GM18520 (cell line): ENCODE data around the gene KLK8.

Source experiments
- ATAC-seq: cut with Tn5 transposase; IDR thresholded peaks from one replicate; pipeline ENCODE4 v1.9.1; 2021; ENCODE audit not compliant: unreplicated experiment

The KLK8 gene

DNA sequence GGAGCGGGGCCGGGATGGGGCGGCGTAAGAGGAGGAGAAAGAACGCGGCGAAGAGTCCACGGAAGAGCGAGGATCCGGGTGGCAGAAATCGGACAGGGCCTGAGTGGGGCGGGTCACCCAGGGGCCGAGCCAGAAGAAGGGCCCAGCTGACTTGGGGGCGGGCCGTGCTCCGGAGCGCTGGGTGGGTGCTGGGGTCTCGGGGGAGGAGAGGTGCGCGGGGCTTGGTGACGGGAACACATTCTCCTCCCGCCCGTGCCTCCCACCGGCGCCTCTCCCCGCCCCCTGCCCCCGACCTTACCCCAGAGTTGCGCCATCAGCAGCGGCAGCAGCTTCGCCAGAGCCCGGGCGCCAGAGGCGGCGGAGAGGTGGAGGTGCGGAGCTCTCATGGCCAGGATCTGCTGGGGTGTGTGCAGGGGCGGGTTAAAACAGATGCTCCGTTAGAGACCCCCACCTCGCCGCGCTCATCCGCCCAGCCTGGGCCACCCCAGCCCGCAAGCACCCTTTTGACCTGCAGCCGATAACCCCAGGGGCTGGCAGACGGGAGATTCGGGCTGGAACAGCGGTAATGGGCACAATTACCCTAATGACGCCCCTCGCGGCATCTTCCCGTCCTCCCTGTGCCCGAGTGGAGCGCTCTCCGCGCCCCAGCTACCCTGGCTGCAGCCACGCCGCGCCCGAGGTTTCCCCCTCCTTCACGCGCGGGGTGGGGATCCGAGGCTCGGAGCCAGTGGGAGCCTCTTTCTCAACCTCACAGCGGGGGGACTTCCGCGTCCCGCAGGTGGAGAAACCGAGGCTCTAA lies 17.5 kb upstream of the KLK8 start:
- no peak for ATAC-seq

GRCh38 chr19:51016798-51017683 lies 15.6 kb upstream of the KLK8 start:
- no peak for ATAC-seq

DNA sequence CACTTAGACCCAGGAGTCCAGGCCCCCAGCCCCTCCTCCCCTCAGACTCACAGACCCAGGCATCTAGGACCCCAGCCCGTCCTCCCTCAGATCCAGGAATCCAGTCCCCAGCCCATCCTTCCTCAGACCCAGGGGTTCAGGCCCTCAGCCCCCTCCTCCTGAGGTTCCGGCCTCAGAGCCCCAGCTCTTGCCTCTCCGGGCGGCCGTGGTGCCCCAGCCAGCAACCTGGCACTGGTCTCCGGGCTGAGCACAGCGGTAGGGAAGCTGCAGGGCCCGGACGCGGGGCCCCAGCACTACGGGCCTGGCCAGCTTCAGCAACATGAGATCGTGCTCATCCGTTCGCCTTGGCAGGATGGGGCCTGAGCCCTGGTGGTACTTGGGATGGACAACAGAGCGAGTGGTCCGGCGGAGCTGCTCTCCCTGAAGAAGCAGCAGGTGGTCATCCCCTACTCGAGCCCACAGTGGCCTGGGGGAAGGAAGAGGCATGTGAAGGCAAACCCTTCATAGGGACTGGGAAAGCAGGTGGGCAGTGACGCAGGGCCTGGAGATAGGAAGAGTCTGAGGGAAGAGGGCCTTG lies 14.4 kb upstream of the KLK8 start:
- no peak for ATAC-seq

DNA sequence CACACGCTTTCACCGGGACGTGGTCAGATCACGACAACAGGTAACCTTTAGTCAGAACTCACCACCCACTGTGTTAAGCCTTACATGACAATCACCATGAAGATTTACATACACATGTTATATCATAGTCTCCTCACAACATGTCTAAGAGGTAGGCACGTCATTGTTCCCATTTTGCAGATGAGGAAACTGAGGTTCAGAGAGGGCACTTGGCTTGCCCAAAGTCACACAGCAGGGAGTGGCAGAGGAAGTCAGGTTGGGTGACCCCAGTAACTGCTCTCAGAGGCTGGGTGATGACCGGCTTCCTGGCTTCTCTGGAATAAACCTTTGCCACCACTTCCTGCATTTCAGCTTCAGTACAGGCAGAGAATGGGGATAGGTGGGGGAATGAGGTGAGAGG lies 12.8 kb upstream of the KLK8 start:
- ATAC-seq = no peak

DNA sequence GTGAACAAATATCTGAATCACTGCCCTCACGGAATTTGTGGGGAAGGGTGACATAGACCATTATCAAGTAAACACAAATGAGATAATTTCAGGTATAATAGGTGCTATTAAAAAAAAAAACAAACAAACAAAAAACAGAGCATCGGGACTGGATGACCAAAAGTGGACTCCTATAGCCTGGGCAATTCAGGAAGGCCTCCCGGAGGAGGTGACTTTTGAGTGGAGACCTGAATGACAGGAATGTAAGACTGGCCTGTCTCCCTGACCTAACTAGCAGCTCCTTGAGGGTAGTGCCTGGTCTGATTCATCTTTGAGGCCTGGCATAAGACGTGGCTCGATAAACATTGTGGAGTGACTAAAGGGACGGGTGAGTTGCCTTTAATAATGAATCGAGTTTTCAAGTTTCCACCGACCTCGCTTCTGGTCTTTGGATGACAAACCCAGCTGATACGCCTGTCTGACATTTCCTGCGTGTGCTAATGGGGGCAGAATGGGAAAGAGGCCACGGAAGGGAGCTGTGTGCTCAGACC lies 11.3 kb upstream of the KLK8 start:
- ATAC-seq = no peak

DNA sequence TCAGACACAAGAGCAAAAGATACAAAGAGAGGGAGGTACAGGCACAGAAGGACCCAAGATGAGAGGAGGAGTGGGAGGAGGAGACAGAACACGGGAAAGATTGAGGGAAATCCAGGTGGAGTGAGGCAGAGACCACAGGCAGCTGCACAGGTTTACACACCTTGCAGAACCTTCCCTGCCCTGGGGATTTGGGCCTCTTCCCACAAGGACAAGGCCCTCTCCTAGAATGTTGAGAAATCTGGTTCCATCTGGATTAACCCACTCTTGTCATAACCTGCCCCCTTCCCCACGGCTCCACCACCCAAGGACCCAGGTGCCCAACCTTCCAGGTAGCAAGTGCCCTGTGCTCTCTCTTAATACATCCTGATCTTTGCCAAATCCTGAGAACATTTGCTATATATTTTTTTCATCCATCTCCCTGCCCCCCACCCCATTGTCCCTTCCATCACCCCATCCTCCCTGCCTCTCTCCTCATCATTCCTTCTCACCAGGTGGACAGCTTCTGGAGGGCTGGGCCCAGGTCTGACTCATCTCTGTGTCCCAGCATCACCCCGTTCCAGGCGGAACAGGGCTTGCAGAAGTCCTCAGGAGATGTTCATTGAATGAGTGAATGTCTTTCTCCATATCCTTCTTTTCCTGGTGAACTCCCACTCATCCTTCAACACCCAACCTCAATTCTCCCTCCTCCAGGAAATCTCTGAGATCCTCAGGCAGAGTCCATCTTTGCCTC lies 8.8 kb upstream of the KLK8 start:
- no peak for ATAC-seq

- ATAC-seq = no peak
Observed at GRCh38 chr19:51009061-51009891, 7.9 kb upstream of the KLK8 start.

GRCh38 chr19:51007488-51007887 lies 6.1 kb upstream of the KLK8 start:
- ATAC-seq = no peak

DNA sequence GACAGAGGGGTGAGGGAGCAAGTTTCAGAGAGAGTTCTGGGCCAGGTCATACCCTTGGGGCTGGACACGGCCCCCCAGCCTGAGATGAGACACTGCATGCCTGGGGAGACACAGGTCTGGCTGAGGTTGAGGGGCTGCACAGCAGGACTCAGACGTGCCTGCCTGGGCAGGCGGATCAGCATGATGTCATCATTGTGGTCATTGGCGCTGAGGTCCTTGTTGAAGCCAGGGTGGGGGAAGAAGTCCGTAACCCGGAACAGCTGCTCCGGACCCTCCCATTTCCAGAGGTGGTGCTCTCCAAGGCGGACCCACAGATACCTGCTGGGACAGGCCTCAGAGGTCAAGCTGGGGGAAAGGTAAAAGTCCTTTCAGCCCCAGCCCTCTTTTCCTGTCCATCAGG lies 5.0 kb upstream of the KLK8 start:
- no peak for ATAC-seq

DNA sequence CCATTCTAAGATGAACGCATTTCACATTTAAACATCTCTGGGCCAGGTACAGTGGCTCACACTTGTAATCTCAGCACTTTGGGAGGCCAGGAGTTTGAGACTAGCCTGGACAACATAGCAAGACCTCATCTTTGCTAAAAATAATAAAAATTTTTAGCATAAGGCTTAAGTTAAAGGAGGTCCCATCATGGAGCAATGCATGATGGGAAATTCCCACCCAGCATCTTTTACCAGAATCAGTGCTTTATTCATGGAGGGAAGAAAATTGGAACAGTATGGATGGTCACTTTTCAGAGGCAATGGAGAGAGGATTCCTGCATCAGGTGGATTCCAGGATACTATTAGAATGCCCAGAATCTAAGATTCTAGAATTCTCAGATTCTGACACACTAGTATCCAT lies 3.8 kb upstream of the KLK8 start:
- ATAC-seq = no peak

DNA sequence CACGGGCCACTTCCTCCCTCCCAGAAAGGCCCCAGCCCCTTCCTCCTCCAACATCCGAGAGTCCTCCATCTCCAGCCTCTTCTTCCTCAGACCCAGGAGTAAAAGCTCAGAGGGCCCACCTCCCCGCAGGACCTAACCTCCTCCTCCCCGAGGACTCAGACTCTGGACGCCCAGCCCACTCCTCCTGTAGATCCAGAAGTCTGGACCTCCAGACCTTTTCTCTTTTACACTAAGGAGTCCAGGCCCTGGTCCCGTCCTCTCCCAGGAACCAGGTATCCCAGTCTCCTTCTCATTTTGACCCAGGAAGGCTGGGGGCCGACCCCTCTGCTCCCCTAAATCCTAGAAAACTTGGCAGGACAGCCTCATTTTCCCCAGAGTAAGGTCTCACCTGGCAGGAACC lies 1.9 kb upstream of the KLK8 start:
- no peak for ATAC-seq

DNA sequence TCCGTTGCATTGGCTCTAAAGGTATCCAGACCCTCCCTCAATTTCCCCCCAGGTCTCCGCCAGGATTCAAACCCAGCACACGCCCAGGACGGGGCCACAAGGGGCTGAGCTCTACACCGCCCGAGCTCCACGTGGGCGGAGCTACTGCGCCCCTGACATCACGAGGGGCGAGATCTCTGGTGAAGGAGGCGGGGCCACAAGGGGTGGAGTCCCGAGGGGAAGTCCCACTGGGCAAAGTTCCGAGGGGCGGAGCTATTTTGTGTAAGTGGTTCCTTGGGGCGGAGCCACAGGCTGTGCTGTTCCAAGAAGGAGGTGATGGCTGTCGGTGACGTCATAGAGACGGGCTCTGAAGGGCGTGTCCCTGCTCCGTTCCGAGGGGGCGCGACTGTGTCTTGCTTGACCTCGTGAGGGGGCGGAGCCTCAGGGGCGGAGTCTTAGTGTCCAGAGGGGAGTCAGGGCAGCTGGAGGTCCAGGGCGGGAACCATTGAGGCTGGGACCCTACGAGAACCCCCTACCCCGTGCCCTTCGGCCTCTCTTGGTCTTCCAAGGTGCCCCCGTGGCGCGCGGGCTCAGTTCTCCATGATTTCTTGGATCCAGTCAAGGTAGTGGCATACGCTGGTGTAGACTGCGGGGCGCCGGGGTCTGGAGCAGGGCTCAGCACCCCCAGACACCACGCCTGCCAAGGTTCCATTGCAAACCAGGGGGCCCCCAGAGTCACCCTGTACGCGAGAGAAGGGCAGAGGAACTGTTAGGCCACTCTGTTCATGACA lies 1.3 kb upstream of the KLK8 start:
- no peak for ATAC-seq

- no peak for ATAC-seq
Observed at GRCh38 chr19:51002089-51002532, 707 bp upstream of the KLK8 start.

DNA sequence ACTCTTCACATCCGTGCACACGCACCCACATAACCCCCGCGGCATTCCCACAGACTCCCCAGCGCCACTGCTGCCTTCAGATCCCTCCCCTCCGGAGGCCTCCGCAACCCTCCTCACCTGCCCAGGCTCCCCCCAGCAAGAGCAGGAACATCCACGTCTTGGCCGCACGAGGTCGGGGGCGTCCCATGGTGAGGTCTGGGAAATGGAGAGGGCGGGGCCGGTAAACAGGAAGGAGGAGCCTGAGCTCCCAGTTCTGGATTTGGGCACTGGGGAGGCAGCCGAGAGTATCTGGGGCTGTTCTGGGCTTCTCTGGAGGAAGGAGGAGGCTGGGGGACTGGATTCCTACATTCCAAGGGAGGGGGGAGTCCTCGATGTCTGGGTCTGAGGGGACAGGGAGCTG lies 423 bp downstream of the KLK8 start:
- no peak for ATAC-seq

DNA sequence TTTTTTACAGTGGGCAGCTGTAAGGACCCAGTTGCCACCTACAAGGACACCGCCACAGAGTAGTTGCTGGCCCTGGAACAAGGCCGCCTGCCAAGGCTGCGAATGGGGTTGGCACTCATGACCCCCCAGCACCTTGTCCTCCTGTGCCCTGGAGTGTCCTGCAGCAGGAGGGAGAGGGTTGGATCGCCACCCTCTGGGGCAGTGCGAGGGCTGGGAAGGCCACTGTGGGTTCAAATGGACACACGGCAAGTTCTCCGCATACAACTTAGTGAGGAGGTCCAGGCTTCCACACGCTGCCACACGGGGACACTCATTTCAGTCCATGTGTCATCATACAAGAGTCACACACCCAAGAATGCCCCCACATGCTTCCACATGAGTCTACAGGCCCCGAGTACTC lies 978 bp downstream of the KLK8 start:
- ATAC-seq = no peak

- ATAC-seq = no peak
Observed at GRCh38 chr19:50998686-50999085, 2.7 kb downstream of the KLK8 start.

DNA sequence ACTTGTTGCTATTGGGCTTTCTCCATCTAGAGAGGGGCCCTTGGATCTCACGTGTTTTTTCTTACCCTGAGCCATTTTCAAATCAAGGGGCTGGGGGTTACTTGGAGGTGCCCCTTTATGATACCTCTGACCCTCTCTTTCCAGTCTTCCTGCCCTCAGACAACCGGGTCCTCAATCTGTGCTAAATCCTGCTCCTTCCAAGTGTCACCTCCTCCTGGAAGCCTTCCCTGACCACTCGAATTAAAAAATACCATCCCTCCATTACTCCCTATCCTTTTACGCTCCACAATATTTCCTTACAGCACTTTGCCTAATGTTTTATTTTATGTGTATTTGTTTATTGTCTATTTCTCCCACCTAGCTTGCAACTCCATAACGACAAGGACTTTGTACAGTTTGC lies 3.3 kb downstream of the KLK8 start:
- no peak for ATAC-seq

- no peak for ATAC-seq
Observed at GRCh38 chr19:50994129-50994528, 7.3 kb downstream of the KLK8 start.

DNA sequence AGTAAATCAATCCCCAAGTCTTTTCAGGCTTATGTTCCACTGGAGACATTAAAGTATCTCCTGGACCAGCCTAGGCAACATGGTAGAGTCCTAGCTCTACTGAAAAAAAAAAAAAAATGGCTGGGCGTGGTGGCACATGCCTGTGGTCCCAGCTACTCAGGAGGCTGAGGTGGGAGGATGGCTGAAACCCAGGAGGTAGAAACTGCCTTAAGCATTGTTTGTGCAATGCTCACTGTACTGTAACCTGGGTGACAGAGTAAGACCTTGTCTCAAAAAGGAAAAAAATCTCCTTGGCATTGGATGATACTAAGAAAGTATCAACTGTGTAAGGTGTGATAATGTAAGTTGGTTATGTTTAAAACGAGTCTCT lies 8.8 kb downstream of the KLK8 start:
- no peak for ATAC-seq
